HG02943 (cell line): ENCODE measurements around the gene SYCP3.
"Not testable (repeated sequence)": the region's sequence is repeated elsewhere in the genome, so short reads cannot be mapped to it uniquely, and the experiment has no call there.

Source experiments
- ATAC-seq: cut with Tn5 transposase; IDR thresholded peaks from one replicate; pipeline ENCODE4 v1.9.1; 2021; ENCODE audit warnings: mild to moderate bottlenecking, low read depth, moderate library complexity; ENCODE audit not compliant: unreplicated experiment

Gene SYCP3

DNA sequence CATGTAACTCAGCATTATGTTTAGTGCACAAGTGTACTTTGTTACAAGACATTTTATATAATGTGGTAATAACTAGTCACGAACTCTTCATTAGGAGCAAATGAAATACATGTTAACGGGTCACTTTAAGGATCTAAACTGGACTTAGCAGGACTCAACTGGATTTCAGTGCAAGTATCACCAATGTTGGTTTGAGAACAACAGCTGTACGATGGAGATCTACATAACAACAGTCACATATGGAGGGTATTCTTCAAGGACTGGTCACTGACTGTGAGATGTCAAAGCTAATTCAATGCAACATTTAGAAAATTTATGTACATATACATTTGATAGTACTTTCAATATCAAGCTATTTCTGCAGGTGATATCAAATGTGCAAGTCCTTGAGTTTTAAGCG lies 22.5 kb upstream of the SYCP3 start:
- no peak for ATAC-seq

DNA sequence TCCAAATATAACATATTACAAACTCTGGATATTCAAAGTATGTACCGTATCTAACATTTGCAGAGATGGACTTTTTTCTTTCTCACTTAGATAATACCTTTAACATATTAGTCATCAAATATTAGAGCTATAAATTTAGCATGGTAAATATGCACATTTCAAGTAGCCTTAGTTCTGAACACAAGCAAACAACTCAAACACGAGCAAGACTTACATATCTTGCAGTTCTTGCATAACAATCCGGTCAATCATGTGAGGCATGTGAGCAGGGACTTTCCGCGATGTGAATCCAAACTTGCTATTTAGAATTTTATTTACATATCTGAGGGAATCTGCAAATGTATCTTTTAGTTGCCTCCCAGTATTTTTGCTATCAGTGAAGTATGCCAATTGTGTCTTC lies 22.1 kb upstream of the SYCP3 start:
- no peak for ATAC-seq

DNA sequence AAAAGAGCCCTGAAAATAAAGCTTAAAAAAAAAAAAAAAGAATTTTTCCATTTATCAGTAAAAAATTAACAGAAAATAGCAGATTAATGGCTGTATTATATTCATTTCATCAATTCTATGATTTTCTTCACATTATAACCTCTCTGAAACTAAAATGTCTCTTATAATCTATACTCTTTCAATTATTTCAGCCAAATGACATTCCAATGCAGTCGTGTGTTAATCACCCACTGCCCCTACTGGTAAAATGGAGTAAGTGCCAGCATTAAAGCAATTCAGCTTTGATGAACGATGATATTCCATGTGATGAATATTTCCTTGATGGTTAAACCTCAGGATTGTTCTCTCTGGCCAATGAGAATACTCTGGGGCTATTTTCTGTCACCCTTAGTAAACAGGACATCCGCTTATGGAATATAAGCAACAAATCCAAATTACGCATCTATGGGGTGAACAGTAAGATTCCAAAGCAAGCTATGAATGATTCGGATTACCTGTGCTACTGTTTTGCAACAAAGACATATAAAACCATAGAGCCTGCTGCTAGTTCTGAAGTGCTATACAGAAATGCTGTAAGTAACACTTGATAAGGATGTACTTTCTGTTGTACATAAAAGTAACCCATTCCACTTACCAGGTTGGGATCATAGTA lies 20.3 kb upstream of the SYCP3 start:
- ATAC-seq: no peak

DNA sequence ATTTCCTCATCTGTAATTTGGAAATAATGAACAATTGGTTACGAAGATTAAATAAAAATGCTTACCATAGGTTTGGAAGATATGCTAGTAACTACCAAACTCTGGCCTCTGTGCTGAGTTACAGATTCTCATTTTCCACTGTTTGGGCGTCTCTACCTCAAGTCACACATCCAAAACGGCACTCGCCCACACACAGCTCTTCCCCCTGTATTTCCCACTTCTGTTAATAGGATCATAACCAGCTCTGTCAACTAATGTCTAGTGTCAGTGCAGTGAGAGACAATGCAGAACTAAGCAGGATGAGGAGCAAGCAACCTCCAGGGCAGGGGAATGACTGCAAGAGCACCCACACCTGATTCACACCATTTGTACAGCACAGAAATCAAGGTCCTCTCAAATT lies 10.9 kb upstream of the SYCP3 start:
- no peak for ATAC-seq

DNA sequence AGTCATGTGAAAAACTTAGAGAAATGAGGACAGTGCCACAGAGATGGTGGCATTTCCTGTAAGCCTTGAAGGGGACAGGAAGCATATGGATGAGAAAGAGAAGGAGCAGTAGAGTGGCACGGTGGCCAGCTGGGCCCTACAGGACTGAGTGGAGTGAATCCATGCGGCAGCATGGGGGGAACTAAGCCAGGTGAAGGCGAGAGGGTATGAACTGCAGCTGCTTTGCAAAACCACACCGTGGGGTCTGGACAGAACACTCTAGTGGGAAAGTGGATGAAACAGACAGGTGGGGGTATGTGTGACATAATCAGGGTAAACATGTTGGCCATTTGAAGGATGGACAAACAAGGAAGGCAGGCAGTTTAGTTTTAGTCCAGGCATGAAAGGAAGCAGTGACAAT lies 10.4 kb upstream of the SYCP3 start:
- no peak for ATAC-seq

DNA sequence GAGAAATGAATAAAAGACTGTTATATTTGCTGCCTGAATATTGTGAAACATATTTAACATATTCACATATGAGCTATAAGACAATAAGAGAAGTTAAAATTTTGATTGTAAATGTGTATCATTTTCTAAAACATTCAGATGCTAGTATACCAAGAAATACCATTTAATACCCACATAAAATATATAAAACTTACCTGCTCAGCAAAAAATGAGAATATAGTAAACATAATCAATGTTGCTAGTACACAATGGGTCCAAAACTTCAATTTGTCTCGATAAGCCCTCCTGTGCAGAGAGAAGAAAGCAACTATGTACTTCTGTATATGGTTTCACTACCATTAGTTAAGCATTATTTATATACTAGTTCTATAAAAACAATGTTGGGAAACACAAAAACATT lies 9.6 kb upstream of the SYCP3 start:
- no peak for ATAC-seq

DNA sequence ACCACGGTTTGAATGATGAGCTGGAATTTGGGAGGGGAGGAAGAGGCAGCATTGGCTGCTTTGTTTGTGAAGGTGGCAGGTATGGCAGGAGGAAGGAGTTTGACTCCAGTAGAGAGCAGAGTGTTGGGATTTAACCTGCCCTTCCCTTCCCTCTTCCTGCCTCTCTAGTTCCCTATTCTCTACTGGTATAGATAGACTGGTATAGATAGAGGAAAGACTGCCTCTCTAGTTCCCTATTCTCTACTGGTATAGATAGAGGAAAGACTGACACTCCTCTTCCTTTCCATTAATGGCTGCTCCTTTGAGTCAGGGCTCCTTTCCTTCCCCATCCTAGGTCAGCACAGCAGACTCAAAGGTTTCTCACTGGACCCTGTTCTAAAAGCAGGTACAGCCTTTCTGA lies 8.4 kb upstream of the SYCP3 start:
- ATAC-seq: no peak

DNA sequence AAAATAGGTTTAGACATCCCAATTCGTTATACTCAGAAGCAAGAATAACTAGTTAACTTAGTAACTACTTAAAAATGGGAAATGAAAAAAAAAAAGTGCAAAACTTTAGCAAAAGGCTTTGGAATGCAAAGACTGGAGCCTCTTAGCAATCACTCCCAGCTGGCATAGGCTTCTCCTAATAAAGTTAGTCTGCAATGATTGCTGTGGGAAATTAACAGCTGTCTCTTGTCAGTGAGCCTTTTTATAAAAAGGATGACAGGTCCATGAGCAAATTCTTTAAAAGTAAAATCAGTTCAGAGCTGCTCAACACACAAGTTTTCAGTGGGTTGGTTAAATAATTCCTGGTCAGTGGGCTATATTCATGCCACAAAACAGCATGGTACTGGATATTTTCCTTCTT lies 7.4 kb upstream of the SYCP3 start:
- no peak for ATAC-seq

DNA sequence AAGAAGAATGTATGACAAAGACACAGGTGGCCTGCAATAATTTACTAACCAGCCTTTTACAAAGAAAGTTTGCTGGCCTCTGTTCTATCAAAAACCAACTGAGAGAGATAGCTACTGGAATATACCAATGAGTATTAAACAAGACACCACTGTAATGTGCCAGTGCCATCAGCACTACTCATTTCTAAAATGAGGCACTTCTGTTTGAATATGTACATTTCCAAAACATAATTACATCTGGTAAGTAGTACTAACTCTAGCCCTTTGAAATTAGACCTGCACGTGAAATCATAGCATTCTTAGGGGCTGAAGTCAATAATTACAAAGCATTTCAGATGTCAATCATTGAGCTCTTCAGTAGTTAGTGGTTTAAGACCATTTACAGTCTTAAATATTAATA lies 6.9 kb upstream of the SYCP3 start:
- ATAC-seq: no peak

DNA sequence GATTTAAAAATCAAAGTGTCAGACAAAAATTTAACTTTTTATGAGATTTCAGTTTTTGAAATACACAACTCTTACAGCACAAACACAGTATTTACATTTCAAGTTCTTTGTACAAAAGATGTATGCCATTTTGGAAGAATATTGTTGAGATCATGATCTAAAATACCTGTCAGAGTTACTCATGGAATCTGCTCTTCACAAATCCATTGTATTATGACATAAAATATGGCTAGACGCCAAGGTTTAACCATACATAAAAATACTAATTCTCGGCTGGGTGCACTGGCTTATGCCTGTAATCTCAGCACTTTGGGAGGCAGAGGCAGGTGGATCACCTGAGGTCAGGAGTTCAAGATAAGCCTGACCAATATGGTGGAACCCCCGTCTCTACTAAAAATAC lies 6.2 kb upstream of the SYCP3 start:
- ATAC-seq: no peak

DNA sequence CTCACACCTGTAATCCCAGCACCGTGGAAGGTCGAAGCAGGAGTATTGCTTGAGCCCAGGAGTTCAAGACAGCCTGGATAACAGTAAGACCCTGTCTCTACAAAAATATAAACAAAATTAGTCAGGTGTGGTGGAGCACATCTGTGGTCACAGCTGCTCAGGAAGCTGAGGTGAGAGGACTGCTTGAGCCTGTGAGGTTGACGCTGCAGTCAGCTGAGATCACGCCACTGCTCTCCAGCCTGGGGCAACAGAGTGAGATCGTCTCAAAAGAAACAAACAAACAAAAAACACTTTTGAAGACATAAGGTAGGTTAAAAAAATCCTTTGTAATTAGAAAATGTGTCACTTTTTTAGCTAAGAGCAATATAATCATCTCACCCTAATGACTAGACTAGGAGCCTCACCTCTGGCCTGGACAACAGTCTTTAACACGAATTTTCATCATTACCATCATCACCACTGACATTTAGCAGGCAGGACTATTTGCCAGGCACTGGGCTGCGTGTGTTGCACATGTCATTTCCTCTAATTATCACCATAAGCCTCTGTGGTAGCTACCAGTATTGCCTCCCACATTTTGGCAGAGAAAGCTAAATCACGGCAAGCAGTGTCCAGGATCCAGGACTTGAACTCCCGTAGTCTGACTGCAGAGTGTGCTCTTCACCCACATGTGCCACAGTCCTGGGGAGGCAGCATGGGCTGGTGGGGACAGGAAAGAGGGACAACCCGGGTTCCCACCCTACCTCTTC lies 4.6 kb upstream of the SYCP3 start:
- peak; percentile 93 for ATAC-seq

DNA sequence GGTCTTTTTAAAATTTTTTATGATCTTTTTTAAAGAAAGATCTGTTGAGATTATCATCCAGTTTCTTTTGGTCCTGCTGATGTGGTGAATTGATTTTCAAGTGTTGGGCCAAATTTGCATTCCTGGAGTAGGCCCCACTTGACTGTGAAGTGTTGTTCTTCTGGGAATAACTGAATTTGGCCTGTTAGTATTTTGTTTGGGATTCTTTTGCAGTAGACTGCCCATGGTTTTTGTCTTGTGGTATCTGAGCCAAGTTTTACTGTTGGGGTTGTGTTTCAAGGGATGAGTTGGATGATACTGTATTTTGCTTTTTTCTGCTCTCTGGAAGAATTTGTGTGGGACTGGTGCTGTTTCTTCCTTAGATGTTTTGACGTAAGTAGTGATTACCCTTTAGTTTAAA lies 4.0 kb upstream of the SYCP3 start:
- no peak for ATAC-seq

DNA sequence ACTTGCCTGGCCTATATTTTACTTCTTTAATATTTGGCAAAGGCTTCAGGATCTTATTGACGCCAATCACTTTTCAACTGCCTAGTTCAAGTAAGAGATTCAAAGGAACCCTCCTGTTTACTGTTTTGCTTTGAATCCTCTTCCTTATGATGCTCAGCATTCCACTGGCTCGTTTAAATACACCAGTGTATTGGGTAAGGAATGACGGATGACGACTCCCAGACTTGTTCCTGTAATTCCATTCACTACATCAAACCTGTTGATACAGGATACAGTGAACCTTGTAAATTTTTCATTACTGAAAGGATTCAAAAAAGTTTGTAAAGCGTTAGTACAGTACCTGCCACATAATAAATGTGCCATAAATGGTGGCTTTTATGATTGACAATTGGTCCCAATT lies 1.7 kb upstream of the SYCP3 start:
- no peak for ATAC-seq

DNA sequence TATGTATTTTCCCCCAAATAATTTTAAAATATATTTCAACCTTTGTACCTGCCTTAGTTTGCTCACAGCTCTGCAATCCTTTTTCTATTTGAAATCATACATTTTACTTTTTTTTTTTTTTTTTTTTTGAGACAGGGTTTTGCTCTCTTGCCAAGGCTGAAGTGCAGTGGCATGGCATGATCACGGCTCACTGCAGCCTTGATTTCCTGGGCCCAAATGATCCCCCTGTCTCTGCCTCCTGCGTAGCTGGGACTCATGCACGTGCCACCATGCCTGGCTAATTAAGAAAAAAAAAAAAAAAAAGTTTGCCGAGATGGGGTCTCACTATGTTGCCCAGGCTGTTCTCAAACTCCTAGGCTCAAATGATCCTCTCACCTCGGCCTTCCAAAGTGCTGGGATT lies 1.3 kb upstream of the SYCP3 start:
- ATAC-seq: no peak

DNA sequence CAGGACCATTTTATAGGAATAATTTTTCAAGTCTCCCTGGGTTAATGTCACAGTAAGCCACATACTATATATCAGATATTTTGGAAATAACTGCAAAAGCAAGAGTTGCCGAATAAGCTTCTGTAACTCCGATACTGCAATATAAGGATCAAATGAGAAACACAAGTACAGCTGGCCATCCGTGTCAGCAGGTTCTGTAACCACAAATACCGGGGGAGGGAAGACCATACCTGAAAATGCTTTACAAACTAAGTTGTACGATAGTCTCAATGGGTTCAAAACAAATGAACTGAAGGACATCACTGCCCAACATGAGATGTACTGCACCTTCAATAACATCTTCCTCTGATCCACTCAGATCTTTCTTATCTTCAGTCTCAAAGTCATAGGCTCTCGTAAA lies 1.8 kb downstream of the SYCP3 start:
- ATAC-seq: no peak

DNA sequence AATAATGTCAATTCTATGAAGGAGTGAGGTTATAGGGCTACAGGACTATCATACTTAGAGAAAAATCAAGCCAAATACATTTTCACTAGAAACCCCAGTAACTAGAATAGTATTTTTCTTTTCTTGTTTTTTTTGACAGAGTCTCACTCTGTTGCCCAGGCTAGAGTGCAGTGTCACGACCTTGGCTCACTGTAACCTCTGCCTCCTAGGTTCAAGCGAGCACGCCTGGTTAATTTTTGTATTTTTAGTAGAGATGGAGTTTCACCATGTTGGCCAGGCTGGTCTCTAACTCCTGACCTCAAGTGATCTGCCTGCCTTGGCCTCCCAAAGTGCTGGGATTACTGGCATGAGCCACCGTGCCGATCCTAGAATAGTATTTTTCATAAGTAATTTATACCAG lies 4.8 kb downstream of the SYCP3 start:
- ATAC-seq: not testable (repeated sequence)

DNA sequence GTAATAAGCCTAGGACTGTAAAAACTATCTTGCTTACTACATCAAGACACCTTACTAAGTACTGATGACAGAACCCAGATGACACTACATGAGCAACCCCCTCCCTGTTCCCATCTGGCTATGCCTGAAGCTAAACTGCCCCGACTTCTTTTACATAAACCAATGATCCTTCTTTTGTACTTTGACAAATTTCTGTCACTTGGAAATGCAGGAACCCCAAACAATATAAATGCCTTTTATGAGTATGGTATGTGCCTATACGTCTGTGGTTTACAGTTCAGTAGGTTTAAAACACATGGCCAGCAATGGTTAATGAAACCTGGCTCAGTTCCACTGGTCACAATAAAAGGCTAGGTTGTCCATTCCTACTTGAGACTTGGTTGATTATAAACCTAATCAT lies 6.1 kb downstream of the SYCP3 start:
- no peak for ATAC-seq

DNA sequence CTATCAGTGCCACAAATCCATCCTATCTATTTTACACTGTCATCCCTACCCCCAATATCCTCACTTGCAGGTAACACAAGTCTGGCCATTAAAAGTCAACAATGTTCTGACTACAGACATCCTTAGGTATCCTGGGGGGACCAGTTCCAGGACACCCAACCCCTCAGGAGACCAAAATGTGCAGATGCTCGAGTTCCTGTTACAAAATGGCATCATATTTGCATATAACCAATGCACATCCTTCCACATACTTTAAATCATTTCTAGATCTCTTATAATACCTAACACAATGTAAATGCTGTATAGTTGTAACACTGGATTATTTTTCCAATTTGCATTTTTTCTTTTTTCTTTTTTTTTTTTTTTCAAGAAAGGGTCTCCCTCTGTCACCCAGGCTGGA lies 6.9 kb downstream of the SYCP3 start:
- no peak for ATAC-seq

DNA sequence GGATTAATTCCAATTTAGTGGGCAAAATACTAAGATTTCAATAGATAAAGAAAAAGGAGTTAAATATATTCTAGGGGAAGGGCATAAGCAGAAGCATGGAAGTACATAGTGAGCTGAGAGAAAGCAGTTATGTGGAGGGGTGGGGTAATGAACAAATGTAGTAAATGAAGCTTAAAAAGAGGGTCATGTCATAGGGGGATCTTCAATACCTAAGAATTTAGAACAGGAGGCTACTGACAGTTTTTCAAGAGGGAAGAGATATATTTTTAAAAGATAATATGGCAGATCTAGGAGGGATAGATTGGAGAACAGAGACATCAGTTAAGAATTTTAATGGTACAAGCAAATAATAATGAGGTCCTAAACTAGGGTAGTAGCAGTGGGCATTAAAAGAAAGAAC lies 9.4 kb downstream of the SYCP3 start:
- no peak for ATAC-seq

DNA sequence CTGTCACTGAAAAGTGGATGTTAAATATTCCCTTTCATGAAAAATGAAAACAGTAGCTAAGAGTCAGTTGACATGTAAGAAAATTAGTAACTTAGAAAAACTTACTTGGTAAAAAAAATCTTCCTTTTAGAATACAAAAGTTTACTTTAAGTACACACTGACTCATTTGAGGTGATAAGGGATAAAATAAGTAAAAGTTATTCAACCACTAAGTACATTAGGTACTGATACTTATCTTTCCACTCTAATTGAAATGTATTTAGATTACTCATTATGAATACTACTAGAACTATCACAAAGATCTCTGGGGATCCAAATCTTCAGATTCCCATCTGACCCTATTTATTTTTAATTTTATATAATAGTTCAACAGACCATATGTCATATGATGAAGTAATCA lies 12.2 kb downstream of the SYCP3 start:
- no peak for ATAC-seq

DNA sequence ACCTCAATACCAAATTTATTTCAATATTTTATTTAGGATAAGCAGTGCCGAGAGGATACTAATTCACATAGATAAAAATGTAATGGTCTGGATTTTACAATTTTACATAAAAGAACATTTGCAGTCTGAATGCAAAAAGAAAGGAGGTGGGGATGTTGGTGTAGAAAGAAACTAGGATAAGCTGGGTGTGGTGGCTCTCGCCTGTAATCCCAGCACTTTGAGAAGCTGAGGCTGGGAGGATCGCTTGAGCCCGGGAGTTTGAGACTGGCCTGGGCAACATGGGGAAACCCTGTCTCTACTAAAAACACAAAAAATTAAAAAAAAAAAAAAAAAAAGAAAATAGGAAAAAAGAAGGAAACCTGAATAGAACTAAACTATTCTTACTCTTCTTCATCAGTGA lies 16.9 kb downstream of the SYCP3 start:
- no peak for ATAC-seq

DNA sequence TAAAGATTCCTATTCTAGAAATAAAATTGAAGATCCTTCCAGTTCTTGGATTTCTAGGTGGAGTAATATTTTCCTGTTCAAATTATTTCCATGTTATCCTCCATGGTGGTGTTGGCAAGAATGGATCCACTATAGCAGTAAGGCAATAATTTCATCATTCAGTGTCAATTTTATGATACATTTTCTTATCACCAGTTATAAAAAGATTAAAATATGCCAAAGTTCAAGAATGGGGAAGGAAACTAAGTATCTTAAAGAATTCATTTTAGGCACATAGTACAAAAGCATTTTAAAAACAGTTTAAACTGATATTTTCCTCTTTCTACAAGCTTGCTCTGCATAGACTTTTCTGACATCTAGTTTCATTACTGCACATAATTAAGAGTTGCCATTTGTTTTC lies 19.1 kb downstream of the SYCP3 start:
- ATAC-seq: no peak

DNA sequence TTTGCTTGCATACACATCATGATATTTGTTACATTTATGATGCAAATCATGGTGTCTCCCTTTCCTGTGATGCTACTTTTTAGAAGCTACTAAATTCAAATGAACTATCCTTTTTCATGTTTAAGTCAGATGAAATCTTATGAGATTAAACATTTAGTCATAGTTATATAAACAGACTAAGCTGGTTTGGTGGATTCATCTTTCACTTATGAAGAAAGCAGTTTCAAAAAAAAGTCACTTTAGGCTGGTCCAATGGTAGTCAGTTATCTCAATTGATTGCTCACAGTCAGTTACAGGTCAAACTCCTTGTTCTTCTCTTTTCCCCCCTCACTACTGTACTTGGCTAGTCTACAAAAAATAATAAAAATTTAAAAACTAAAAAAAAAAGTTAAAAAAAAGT lies 19.7 kb downstream of the SYCP3 start:
- ATAC-seq: no peak
